Esophagus muscularis mucosa (tissue), 4 donors: ENCODE data around the gene BMP3. TPM values are rescaled to one million over a fixed set of nuclear protein-coding genes. Genes with fewer than 3 reads are reported as not detected.

Experiments
- DNase-seq: peaks from one replicate; pipeline ENCODE4 v3.0.0-alpha.2; 2017; ENCODE audit errors: extremely low spot score
- H3K27ac ChIP-seq, 4 donors: fragments of 200-600 bp; sonication (generic); replicated peaks in 1 of 4; 1 replicate in 3 of 4; 2 replicates in 1 of 4; pipeline ENCODE4 v1.5.1; 2016 to 2019; ENCODE audit warnings: mild to moderate bottlenecking in 1 of 4
- H3K27me3 ChIP-seq, 4 donors: fragments of 200-600 bp; sonication (generic); one replicate each; pipeline versions ENCODE4 v1.5.1 to v1.6.0; 2016 to 2019
- H3K36me3 ChIP-seq, 4 donors: fragments of 200-600 bp; sonication (generic); one replicate each; pipeline ENCODE4 v1.5.1; 2016 to 2019
- H3K4me1 ChIP-seq, 4 donors: fragments of 200-600 bp; sonication (generic); one replicate each; pipeline ENCODE4 v1.5.1; 2016 to 2019
- H3K4me3 ChIP-seq, 4 donors: fragments of 200-600 bp; sonication (generic); 1 replicate in 2 of 4; 2 replicates in 2 of 4; pipeline ENCODE4 v1.5.1; 2016 to 2019; ENCODE audit warnings: mild to moderate bottlenecking in 4 of 4, moderate library complexity in 1 of 4
- H3K9me3 ChIP-seq, 4 donors: fragments of 200-600 bp; sonication (generic); 1 replicate in 3 of 4; 2 replicates in 1 of 4; pipeline ENCODE4 v1.5.1; 2016 to 2019
- CTCF ChIP-seq, 3 experiments: fragments of 200-600 bp in 2 of 3; fragments of 450-650 bp in 1 of 3; sonication (generic) in 2 of 3; IDR thresholded peaks; one replicate each; pipeline ENCODE4 v1.5.1; 2017 to 2019; ENCODE audit warnings: antibody characterized with exemption in 3 of 3, mild to moderate bottlenecking in 2 of 3, moderate library complexity in 1 of 3
- EP300 ChIP-seq: sonication (generic); formaldehyde crosslinking; IDR thresholded peaks from one replicate; pipeline ENCODE4 v1.6.1; 2017; ENCODE audit warnings: antibody characterized with exemption
- POLR2A ChIP-seq: fragments of 450-650 bp; IDR thresholded peaks from one replicate; pipeline ENCODE4 v1.6.1; 2017; ENCODE audit warnings: antibody characterized with exemption, moderate library complexity, mild to moderate bottlenecking, low read depth
- POLR2AphosphoS5 ChIP-seq, 2 donors: sonication (generic); formaldehyde crosslinking; IDR thresholded peaks; one replicate each; pipeline ENCODE4 v1.6.1; 2017; ENCODE audit warnings: antibody characterized with exemption in 2 of 2
- WGBS: methylation state at CpG from one replicate; pipeline ENCODE4 v1.1.5; 2018; 5-methylcytosine and 5-hydroxymethylcytosine counted together
- intact Hi-C: fragments of 100-400 bp; cut with DNase I; formaldehyde crosslinking; loops from one replicate; pipeline ENCODE4 v1.15.1; 2023
- total RNA-seq, 4 donors: library from RNA; depleted of rRNA; stranded (reverse); fragments of >200 nt; gene quantifications; one replicate each; pipeline versions ENCODE4 v1.1.0 to v1.2.1, GENCODE V29; 2016

Gene BMP3
- total RNA-seq, 4 donors from 2014 or later, result 15.7 to 23.8 (median 18.0) TPM

GRCh38 chr4:81085291-81085690 lies 54.8 kb downstream of the BMP3 start:
- intact Hi-C loops, result no loop called here

GRCh38 chr4:81085979-81086378 lies 55.5 kb downstream of the BMP3 start:
- DNase-seq, result no peak
- Histone ChIP-seq H3K36me3 (no peaks in the 10 kb centered on the region), H3K9me3 (no peaks in the 10 kb centered on the region), H3K4me3 (no peak overlapping the region), H3K4me1 (peaks cover 0 to 9% (median 3%) of the 10 kb centered on the region in 4 donors), H3K27ac (no peak overlapping the region), H3K27me3 (no peaks in the 10 kb centered on the region)
- TF ChIP-seq EP300, result no peak
- no peak for TF ChIP-seq POLR2A
- TF ChIP-seq CTCF (IDR thresholded peaks at IDR 0.05), result no peak
- no peak for TF ChIP-seq POLR2AphosphoS5 (IDR thresholded peaks at IDR 0.05)
- intact Hi-C loops, result no loop called here
- 92% methylated on average over 3 of the region's 3 CpGs for WGBS

More at GRCh38 chr4:81085291-81085690, 54.8 kb downstream of the BMP3 start:
- no peak for TF ChIP-seq POLR2A
- no peak for TF ChIP-seq EP300
- TF ChIP-seq POLR2AphosphoS5 (IDR thresholded peaks at IDR 0.05), result no peak
- TF ChIP-seq CTCF (IDR thresholded peaks at IDR 0.05), result no peak
- no peak for DNase-seq
- Histone ChIP-seq H3K27ac (no peak overlapping the region), H3K36me3 (no peaks in the 10 kb centered on the region), H3K4me3 (no peak overlapping the region), H3K4me1 (peaks cover 0 to 9% (median 3%) of the 10 kb centered on the region in 4 donors), H3K27me3 (no peaks in the 10 kb centered on the region), H3K9me3 (no peaks in the 10 kb centered on the region)
- 69% methylated on average over 3 of the region's 3 CpGs for WGBS

GRCh38 chr4:81093720-81094401 lies 63.4 kb downstream of the BMP3 start:
- intact Hi-C loops, result no loop called here
- H3K4me1 ChIP-seq, result no peaks in the 10 kb centered on the region
- H3K4me3 ChIP-seq, result no peak overlapping the region
- H3K27ac ChIP-seq, result no peak overlapping the region
- DNase-seq, result no peak
- TF ChIP-seq POLR2AphosphoS5 (IDR thresholded peaks at IDR 0.05) (no peak), EP300 (no peak), CTCF (IDR thresholded peaks at IDR 0.05) (no peak), POLR2A (no peak)
- H3K9me3 ChIP-seq, result no peaks in the 10 kb centered on the region
- no peaks in the 10 kb centered on the region for H3K36me3 ChIP-seq
- 71% methylated on average over 2 of the region's 2 CpGs for WGBS
- no peaks in the 10 kb centered on the region for H3K27me3 ChIP-seq

GRCh38 chr4:81095389-81095788 lies 64.9 kb downstream of the BMP3 start:
- Histone ChIP-seq H3K36me3 (no peaks in the 10 kb centered on the region), H3K4me3 (no peak overlapping the region), H3K27ac (no peak overlapping the region), H3K27me3 (no peaks in the 10 kb centered on the region), H3K4me1 (no peaks in the 10 kb centered on the region), H3K9me3 (no peaks in the 10 kb centered on the region)
- no peak for TF ChIP-seq EP300
- no peak for TF ChIP-seq POLR2AphosphoS5 (IDR thresholded peaks at IDR 0.05)
- intact Hi-C loops, result no loop called here
- no peak for DNase-seq
- 79% methylated on average over 2 of the region's 2 CpGs for WGBS

GRCh38 chr4:81096566-81096965 lies 66.1 kb downstream of the BMP3 start:
- no peak for TF ChIP-seq POLR2AphosphoS5 (IDR thresholded peaks at IDR 0.05)
- no peak for TF ChIP-seq POLR2A
- no peak for TF ChIP-seq CTCF (IDR thresholded peaks at IDR 0.05)
- TF ChIP-seq EP300, result no peak
- 90% methylated on average over 1 of the region's 1 CpG for WGBS
- intact Hi-C loops, result no loop called here
- Histone ChIP-seq H3K36me3 (no peaks in the 10 kb centered on the region), H3K4me3 (no peak overlapping the region), H3K4me1 (no peaks in the 10 kb centered on the region), H3K27ac (no peak overlapping the region), H3K27me3 (no peaks in the 10 kb centered on the region), H3K9me3 (no peaks in the 10 kb centered on the region)
- DNase-seq, result no peak
